H9 (cell line): ENCODE results near the gene RAB40C. TPM values are rescaled to one million over a fixed set of nuclear protein-coding genes. Genes with fewer than 3 reads are reported as not detected.

Experiments used
- DNase-seq: peaks from one replicate; pipeline ENCODE4 v3.0.0-alpha.2; 2017
- H2AFZ ChIP-seq: one replicate; pipeline ENCODE4 v1.6.1; 2013; ENCODE audit warnings: mild to moderate bottlenecking, low read length, control low read depth, moderate library complexity
- H2AK5ac ChIP-seq: 2 replicates; pipeline ENCODE4 v1.6.1; 2013; ENCODE audit warnings: low read length, control low read depth, mixed read lengths; ENCODE audit not compliant: insufficient read length
- H2BK120ac ChIP-seq: one replicate; pipeline ENCODE4 v1.6.1; 2013; ENCODE audit warnings: low read depth, mild to moderate bottlenecking, low read length, control low read depth, inconsistent platforms; ENCODE audit not compliant: poor library complexity, severe bottlenecking
- H2BK12ac ChIP-seq: 2 replicates; pipeline ENCODE4 v1.6.1; 2013; ENCODE audit warnings: low read length, control low read depth, mixed read lengths, low read depth; ENCODE audit not compliant: insufficient read length
- H2BK15ac ChIP-seq: 2 replicates; pipeline ENCODE4 v1.6.1; 2013; ENCODE audit warnings: low read depth, low read length, control low read depth
- H2BK20ac ChIP-seq: one replicate; pipeline ENCODE4 v1.6.1; 2013; ENCODE audit warnings: low read depth, mild to moderate bottlenecking, low read length, control low read depth, inconsistent platforms; ENCODE audit not compliant: poor library complexity, severe bottlenecking
- H2BK5ac ChIP-seq: 2 replicates; pipeline ENCODE4 v1.6.1; 2013; ENCODE audit warnings: low read length, control low read depth, mixed read lengths; ENCODE audit not compliant: insufficient read length
- H3K14ac ChIP-seq: 2 replicates; pipeline ENCODE4 v1.6.1; 2013; ENCODE audit warnings: low read length, control low read depth; ENCODE audit not compliant: insufficient read depth
- H3K18ac ChIP-seq: 2 replicates; pipeline ENCODE4 v1.6.1; 2013; ENCODE audit warnings: low read depth, mild to moderate bottlenecking, mixed read lengths, low read length, control low read depth; ENCODE audit not compliant: insufficient read length
- H3K23ac ChIP-seq: 2 replicates; pipeline ENCODE4 v1.6.1; 2013; ENCODE audit warnings: low read length, control low read depth, mixed read lengths, low read depth; ENCODE audit not compliant: insufficient read length
- H3K23me2 ChIP-seq: 2 replicates; pipeline ENCODE4 v1.6.1; 2013; ENCODE audit warnings: low read depth, mild to moderate bottlenecking, mixed read lengths, low read length, control low read depth; ENCODE audit not compliant: insufficient read length, poor library complexity, severe bottlenecking
- H3K27ac ChIP-seq: 2 replicates; pipeline ENCODE4 v1.5.1; 2013; ENCODE audit warnings: low read length, control low read depth, mixed read lengths, low read depth; ENCODE audit not compliant: insufficient read length
- H3K27me3 ChIP-seq: 2 replicates; pipeline ENCODE4 v1.6.1; 2013; ENCODE audit warnings: low read length, control low read depth, inconsistent platforms; ENCODE audit not compliant: insufficient read depth
- H3K4ac ChIP-seq: 2 replicates; pipeline ENCODE4 v1.6.1; 2013; ENCODE audit warnings: low read depth, mild to moderate bottlenecking, control low read depth, inconsistent platforms, low read length, moderate library complexity
- H3K4me1 ChIP-seq: 2 replicates; pipeline ENCODE4 v1.6.1; 2013; ENCODE audit warnings: low read length, control low read depth, inconsistent platforms; ENCODE audit not compliant: insufficient read depth
- H3K4me2 ChIP-seq: 2 replicates; pipeline ENCODE4 v1.6.1; 2013; ENCODE audit warnings: low read length, control low read depth, mixed read lengths; ENCODE audit not compliant: insufficient read length, insufficient read depth
- H3K56ac ChIP-seq: 2 replicates; pipeline ENCODE4 v1.6.1; 2013; ENCODE audit warnings: low read depth, mild to moderate bottlenecking, mixed read lengths, low read length, control low read depth; ENCODE audit not compliant: insufficient read length
- H3K79me1 ChIP-seq: 2 replicates; pipeline ENCODE4 v1.6.1; 2013; ENCODE audit warnings: low read depth, mild to moderate bottlenecking, moderate library complexity, low read length, control low read depth, inconsistent platforms; ENCODE audit not compliant: insufficient read depth, poor library complexity, severe bottlenecking
- H3K79me2 ChIP-seq: 2 replicates; pipeline ENCODE4 v1.6.1; 2013; ENCODE audit warnings: low read length, control low read depth, inconsistent platforms; ENCODE audit not compliant: insufficient read depth
- H3K9ac ChIP-seq: 2 replicates; pipeline ENCODE4 v1.6.1; 2013; ENCODE audit warnings: low read length, control low read depth, mixed read lengths; ENCODE audit not compliant: insufficient read length; ENCODE audit errors: extremely low read depth
- H3K9me3 ChIP-seq: one replicate; pipeline ENCODE4 v1.6.1; 2013; ENCODE audit warnings: low read depth, low read length, inconsistent platforms; ENCODE audit not compliant: control insufficient read depth
- H3T11ph ChIP-seq: one replicate; pipeline ENCODE4 v1.6.1; 2013; ENCODE audit warnings: mild to moderate bottlenecking, low read length, control low read depth, inconsistent platforms
- H4K20me1 ChIP-seq: one replicate; pipeline ENCODE4 v1.6.1; 2013; ENCODE audit not compliant: control insufficient read depth, insufficient read length, insufficient read depth
- H4K5ac ChIP-seq: 2 replicates; pipeline ENCODE4 v1.6.1; 2013; ENCODE audit warnings: low read depth, mild to moderate bottlenecking, mixed read lengths, low read length, control low read depth; ENCODE audit not compliant: insufficient read length
- H4K8ac ChIP-seq: replicated peaks from 2 replicates; pipeline ENCODE4 v1.6.1; 2013; ENCODE audit warnings: low read length, control low read depth, mixed read lengths, low read depth; ENCODE audit not compliant: insufficient read length
- H4K91ac ChIP-seq: 2 replicates; pipeline ENCODE4 v1.6.1; 2013; ENCODE audit warnings: low read depth, mild to moderate bottlenecking, moderate library complexity, mixed read lengths, low read length, control low read depth; ENCODE audit not compliant: insufficient read length
- H3K27ac Mint-ChIP-seq, 3 experiments: 2 replicates in 2 of 3; 3 replicates in 1 of 3; pipeline ENCODE4 v1.8.0; 2020 to 2021; ENCODE audit warnings: mixed read lengths in 3 of 3, mild to moderate bottlenecking in 1 of 3, moderate library complexity in 1 of 3
- H3K27me3 Mint-ChIP-seq: 2 replicates; pipeline ENCODE4 v1.8.0; 2021; ENCODE audit warnings: low read depth, mild to moderate bottlenecking, moderate library complexity, mixed read lengths
- H3K36me3 Mint-ChIP-seq, 3 experiments: 2 replicates in 2 of 3; 3 replicates in 1 of 3; pipeline ENCODE4 v1.8.0; 2020 to 2021; ENCODE audit warnings: low read depth in 3 of 3, mixed read lengths in 3 of 3; ENCODE audit not compliant: insufficient read depth in 1 of 3
- H3K4me1 Mint-ChIP-seq, 2 experiments: 2 replicates each; pipeline ENCODE4 v1.8.0; 2020; ENCODE audit warnings: mixed read lengths in 2 of 2
- H3K4me3 Mint-ChIP-seq, 2 experiments: 2 replicates in 1 of 2; 3 replicates in 1 of 2; pipeline ENCODE4 v1.8.0; 2020 to 2021; ENCODE audit warnings: mild to moderate bottlenecking in 2 of 2, mixed read lengths in 2 of 2, moderate library complexity in 1 of 2
- H3K9me3 Mint-ChIP-seq, 2 experiments: 2 replicates in 1 of 2; 3 replicates in 1 of 2; pipeline ENCODE4 v1.8.0; 2020; ENCODE audit warnings: mild to moderate bottlenecking in 2 of 2, mixed read lengths in 2 of 2, moderate library complexity in 1 of 2
- CTCF ChIP-seq: fragments of 200-600 bp; sonication (generic); conservative IDR thresholded peaks from 3 replicates; pipeline ENCODE4 v1.8.0; 2021; ENCODE audit warnings: antibody characterized with exemption, mild to moderate bottlenecking
- WGBS: extraction: QIAGEN DNeasy Blood & Tissue Kit; methylation state at CpG from one replicate; pipeline ENCODE4 v1.1.7; 2013; ENCODE audit warnings: missing lambda C conversion rate, low lambda C conversion rate, mixed read lengths; ENCODE audit not compliant: insufficient read length; ENCODE audit errors: extremely low coverage; 5-methylcytosine and 5-hydroxymethylcytosine counted together
- total RNA-seq: library from RNA; stranded (reverse); gene quantifications from 2 replicates; pipeline ENCODE4 v1.2.1, GENCODE V29; 2021

Gene RAB40C
- total RNA-seq, 1 experiment from 2014 or later = 19.1 TPM

- no peak overlapping the region for H3K56ac ChIP-seq
- WGBS = no CpG with 5 or more reads among the region's 33 CpGs
- no peak overlapping the region for H3K9ac ChIP-seq
- Mint-ChIP-seq H3K9me3 (no peaks in the 10 kb centered on the region), H3K36me3 (peaks cover 0 to 10% (median 0%) of the 10 kb centered on the region in 3 experiments; a peak in 3 of 7 replicates), H3K27me3 (no peaks in the 10 kb centered on the region), H3K4me1 (peaks cover 6 to 39% of the 10 kb centered on the region in 2 experiments; a peak in 3 of 4 replicates), H3K27ac (peak overlapping the region in 1 of 3 experiments; percentile 57; a peak in 1 of 7 replicates), H3K4me3 (no peak overlapping the region)
- peaks cover 8% of the 10 kb centered on the region for H3K23me2 ChIP-seq
- no peaks in the 10 kb centered on the region for H3K9me3 ChIP-seq
- no peak overlapping the region for H2AFZ ChIP-seq
- H3K27ac ChIP-seq = no peak overlapping the region
- H3K23ac ChIP-seq = no peak overlapping the region
- H4K20me1 ChIP-seq = no peaks in the 10 kb centered on the region
- peak; percentile 29 for DNase-seq
- no peak overlapping the region for H3K14ac ChIP-seq
- no peak overlapping the region for H2BK120ac ChIP-seq
- H2BK20ac ChIP-seq = no peak overlapping the region
- H2BK5ac ChIP-seq = no peak overlapping the region
- H3K4me2 ChIP-seq = no peak overlapping the region
- no peaks in the 10 kb centered on the region for H3K79me1 ChIP-seq
- H4K8ac ChIP-seq = no peak overlapping the region
- H3T11ph ChIP-seq = no peak overlapping the region
- H2AK5ac ChIP-seq = no peak overlapping the region
- no peak overlapping the region for H4K5ac ChIP-seq
- no peak overlapping the region for H3K18ac ChIP-seq
- no peak overlapping the region for H3K4ac ChIP-seq
- H2BK15ac ChIP-seq = no peak overlapping the region
- no peaks in the 10 kb centered on the region; the same call in 1 of the 2 replicates for H3K4me1 ChIP-seq
- TF ChIP-seq CTCF = no peak
- no peak overlapping the region for H4K91ac ChIP-seq
- H3K27me3 ChIP-seq = no peaks in the 10 kb centered on the region
- no peak overlapping the region for H2BK12ac ChIP-seq
- no peaks in the 10 kb centered on the region for H3K79me2 ChIP-seq
These were observed 38.6 kb downstream of the RAB40C start for GRCh38 chr16:628321-629061.
